SK-N-SH (cell line): ENCODE data around the gene CENPP. TPM values are rescaled to one million over a fixed set of nuclear protein-coding genes. Genes with fewer than 3 reads are reported as not detected.

Experiments
- CTCF ChIA-PET: fragments of 300-600, 350-600 bp; formaldehyde crosslinking; extraction: SDS; loops from one replicate; lab custom pipeline; 2021; lab: Yijun Ruan, JAX
- POLR2A ChIA-PET: fragments of 350-600 bp; sonication (Branson Sonifier 250); formaldehyde crosslinking; extraction: SDS; loops from one replicate; lab custom pipeline; 2020; ENCODE audit warnings: antibody characterized with exemption, inconsistent platforms; lab: Yijun Ruan, JAX
- DNase-seq: peaks from one replicate; pipeline ENCODE4 v3.0.0; 2012
- H2AFZ ChIP-seq: fragments of 200-600 bp; sonication (generic); 2 replicates; pipeline ENCODE4 v1.8.1; 2016; ENCODE audit warnings: antibody characterized with exemption, mild to moderate bottlenecking, low read depth
- H3F3A ChIP-seq: fragments of 200-600 bp; sonication (generic); replicated peaks from 2 replicates; pipeline ENCODE3; 2016; ENCODE audit warnings: antibody characterized with exemption, mild to moderate bottlenecking; ENCODE audit not compliant: insufficient read depth
- H3K27ac ChIP-seq, 2 experiments: fragments of 200-500 bp in 1 of 2; fragments of 200-600 bp in 1 of 2; sonication (Bioruptor generic) in 1 of 2; sonication (generic), shearing (Covaris generic) in 1 of 2; 2 replicates each; pipeline versions ENCODE4 v1.5.1 to v1.6.1; 2014 to 2016; ENCODE audit warnings: low read depth in 2 of 2, inconsistent platforms in 1 of 2, low read length in 1 of 2, mild to moderate bottlenecking in 1 of 2, mixed read lengths in 1 of 2
- H3K27me3 ChIP-seq: fragments of 200-600 bp; sonication (generic), shearing (Covaris generic); 2 replicates; pipeline ENCODE4 v1.6.1; 2016; ENCODE audit warnings: mixed run types; ENCODE audit not compliant: insufficient read depth
- H3K36me3 ChIP-seq, 2 experiments: fragments of 200-500 bp in 1 of 2; fragments of 200-600 bp in 1 of 2; sonication (Bioruptor generic) in 1 of 2; sonication (generic) in 1 of 2; replicated peaks in 1 of 2; 2 replicates each; pipeline versions ENCODE3 to v1.5.1; 2014 to 2016; ENCODE audit warnings: low read length in 1 of 2, mild to moderate bottlenecking in 1 of 2; ENCODE audit not compliant: insufficient read depth in 2 of 2, control insufficient read depth in 1 of 2
- H3K4me1 ChIP-seq, 2 experiments: fragments of 200-500 bp in 1 of 2; fragments of 200-600 bp in 1 of 2; sonication (Bioruptor generic) in 1 of 2; sonication (generic), shearing (Covaris generic) in 1 of 2; 2 replicates each; pipeline versions ENCODE4 v1.5.1 to v1.6.1; 2014 to 2016; ENCODE audit warnings: low read depth in 1 of 2, low read length in 1 of 2, mixed run types in 1 of 2; ENCODE audit not compliant: insufficient read depth in 2 of 2, control insufficient read depth in 1 of 2
- H3K4me2 ChIP-seq: fragments of 200-600 bp; sonication (generic), shearing (Covaris generic); 2 replicates; pipeline ENCODE4 v1.6.1; 2017; ENCODE audit warnings: mixed run types
- H3K4me3 ChIP-seq, 2 experiments: fragments of 200-500 bp in 1 of 2; fragments of 200-600 bp in 1 of 2; sonication (Bioruptor generic) in 1 of 2; sonication (generic), shearing (Covaris generic) in 1 of 2; 2 replicates each; pipeline versions ENCODE4 v1.5.1 to v1.8.1; 2014 to 2016; ENCODE audit warnings: low read depth in 2 of 2, inconsistent platforms in 1 of 2, low read length in 1 of 2, mild to moderate bottlenecking in 1 of 2, mixed read lengths in 1 of 2, moderate library complexity in 1 of 2
- H3K79me2 ChIP-seq: fragments of 200-600 bp; sonication (generic); 2 replicates; pipeline ENCODE4 v1.8.1; 2017; ENCODE audit warnings: mild to moderate bottlenecking; ENCODE audit not compliant: insufficient read depth
- H3K9ac ChIP-seq: fragments of 200-600 bp; sonication (generic); 2 replicates; pipeline ENCODE4 v1.6.1; 2017; ENCODE audit warnings: mixed run types
- H3K9me2 ChIP-seq: fragments of 200-600 bp; sonication (generic); 2 replicates; pipeline ENCODE4 v1.6.1; 2017; ENCODE audit warnings: mixed run types
- H3K9me3 ChIP-seq: fragments of 200-600 bp; sonication (generic); 2 replicates; pipeline ENCODE4 v1.6.1; 2017; ENCODE audit warnings: mixed run types, mild to moderate bottlenecking, moderate library complexity
- H4K20me1 ChIP-seq: fragments of 200-600 bp; sonication (generic); 2 replicates; pipeline ENCODE4 v1.6.1; 2017; ENCODE audit warnings: mild to moderate bottlenecking, mixed run types; ENCODE audit not compliant: insufficient read depth
- CTCF ChIP-seq: fragments of 200-600 bp; sonication (generic); IDR thresholded peaks from 2 replicates; pipeline ENCODE4 v1.6.1; 2017; ENCODE audit warnings: antibody characterized with exemption, mild to moderate bottlenecking, moderate library complexity
- ELF1 ChIP-seq: IDR thresholded peaks from 2 replicates; pipeline ENCODE4 v1.4.0; 2012
- EP300 ChIP-seq, 2 experiments: IDR thresholded peaks; 2 replicates each; pipeline versions ENCODE4 v1.4.0 to v1.6.1; 2012; ENCODE audit warnings: borderline replicate concordance in 1 of 2, low read depth in 1 of 2, low read length in 1 of 2
- GATA2 ChIP-seq: sonication (generic); formaldehyde crosslinking; IDR thresholded peaks from 2 replicates; pipeline ENCODE4 v1.5.0; 2020; ENCODE audit warnings: mild to moderate bottlenecking, missing genetic modification reagents
- JUND ChIP-seq: IDR thresholded peaks from 2 replicates; pipeline ENCODE4 v1.4.0; 2012
- MAX ChIP-seq: IDR thresholded peaks from 2 replicates; pipeline ENCODE4 v1.4.0; 2012; ENCODE audit warnings: low read depth
- MEF2A ChIP-seq: IDR thresholded peaks from 2 replicates; pipeline ENCODE4 v1.4.0; 2012; ENCODE audit warnings: low read depth, borderline replicate concordance
- PBX3 ChIP-seq: IDR thresholded peaks from 2 replicates; pipeline ENCODE4; 2012
- RCOR1 ChIP-seq: fragments of 150-350 bp; IDR thresholded peaks from 2 replicates; pipeline ENCODE4 v1.6.1; 2017; ENCODE audit warnings: antibody characterized with exemption, low read length
- RFX5 ChIP-seq: IDR thresholded peaks from 2 replicates; pipeline ENCODE4 v1.6.1; 2012; ENCODE audit warnings: mild to moderate bottlenecking, improper control_type of control experiment, low read length
- SIN3A ChIP-seq: IDR thresholded peaks from 2 replicates; pipeline ENCODE4 v1.6.1; 2012; ENCODE audit warnings: low read depth, mild to moderate bottlenecking, low read length, moderate library complexity, borderline replicate concordance
- SMC3 ChIP-seq: IDR thresholded peaks from 2 replicates; pipeline ENCODE4 v1.6.1; 2012; ENCODE audit warnings: low read depth, low read length, improper control_type of control experiment
- TEAD4 ChIP-seq: IDR thresholded peaks from 2 replicates; pipeline ENCODE4 v1.4.0; 2012; ENCODE audit warnings: mild to moderate bottlenecking, borderline replicate concordance; ENCODE audit not compliant: insufficient read depth
- YY1 ChIP-seq: IDR thresholded peaks from 2 replicates; pipeline ENCODE4 v1.4.0; 2012; ENCODE audit warnings: low read depth, mild to moderate bottlenecking
- WGBS: methylation state at CpG from one replicate; pipeline ENCODE4 v1.1.6; 2017; ENCODE audit warnings: low lambda C conversion rate; 5-methylcytosine and 5-hydroxymethylcytosine counted together
- polyA plus RNA-seq, 3 experiments: library from polyadenylated mRNA; depleted of rRNA; stranded (reverse); fragments of >200 nt; gene quantifications; 2 replicates each; pipeline ENCODE4 v1.2.3, GENCODE V29; 2012
- TF ChIP-seq, protein P1 (sequence below): IDR thresholded peaks from 2 replicates; pipeline ENCODE4 v1.4.0; 2012; ENCODE audit warnings: low read depth, borderline replicate concordance
- TF ChIP-seq, protein P2 (sequence below): fragments of 150-350 bp; IDR thresholded peaks from 2 replicates; pipeline ENCODE4 v1.6.1; 2016; ENCODE audit warnings: mild to moderate bottlenecking, low read depth, low read length

Gene CENPP
- polyA plus RNA-seq, 1 of the 3 experiments (the other 2 are of a cell fraction): 1.3 TPM

DNA sequence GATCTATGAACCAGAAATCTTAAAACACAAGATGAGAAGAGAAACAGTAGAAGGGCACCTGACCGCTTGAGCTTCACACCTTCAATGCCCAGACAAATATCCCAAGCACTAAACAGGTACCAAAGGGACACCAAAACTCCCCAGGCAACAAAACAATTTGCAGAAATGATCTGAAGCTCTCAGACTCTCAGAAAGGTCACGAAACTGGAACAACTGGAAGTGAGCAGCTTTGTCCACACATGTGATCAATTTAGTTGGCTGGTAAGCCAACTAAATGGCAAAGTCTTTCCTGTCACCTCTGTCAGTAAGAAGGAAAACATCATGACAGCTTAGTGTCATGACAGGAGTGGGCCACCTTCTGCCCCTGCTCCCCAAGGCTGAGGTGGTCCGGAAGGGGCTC, 340.1 kb downstream of the CENPP start:
- peaks cover 3 to 28% of the 10 kb centered on the region in 2 experiments for H3K36me3 ChIP-seq
- peak overlapping the region in 1 of 2 experiments; percentile 3; a peak in 1 of 4 replicates for H3K27ac ChIP-seq
- CTCF ChIA-PET: interaction anchor here (0.8 kb wide), 1 partner anchor 125 kb away, joined by 3 read pairs; no protein-coding TSS in a partner anchor
- peaks cover 6% of the 10 kb centered on the region for H3F3A ChIP-seq
- 86% methylated on average over 3 of the region's 3 CpGs for WGBS
- POLR2A ChIA-PET: no interaction called here
- H4K20me1 ChIP-seq: peaks cover 38% of the 10 kb centered on the region
- H3K4me3 ChIP-seq: no peak overlapping the region
- no peaks in the 10 kb centered on the region for H3K27me3 ChIP-seq
- no peak for TF ChIP-seq RFX5
- no peak for TF ChIP-seq EP300 (IDR thresholded peaks at IDR 0.05; ENCODE audit: borderline replicate concordance in 1 of 2, low read depth in 1 of 2, low read length in 1 of 2)
- TF ChIP-seq YY1: no peak
- no peak for TF ChIP-seq SIN3A
- TF ChIP-seq, all 33 proteins: peak for 0
- Histone ChIP-seq H3K4me1 (peaks cover 0 to 28% of the 10 kb centered on the region in 2 experiments; a peak in 3 of 4 replicates), H3K9me3 (no peaks in the 10 kb centered on the region), H2AFZ (no peak overlapping the region), H3K9ac (no peak overlapping the region), H3K4me2 (no peak overlapping the region), H3K79me2 (peaks cover 97% of the 10 kb centered on the region), H3K9me2 (no peaks in the 10 kb centered on the region)
- DNase-seq: no peak

- no peak for TF ChIP-seq RFX5
- TF ChIP-seq TEAD4: no peak
- TF ChIP-seq PBX3: no peak
- TF ChIP-seq, protein P1, sequence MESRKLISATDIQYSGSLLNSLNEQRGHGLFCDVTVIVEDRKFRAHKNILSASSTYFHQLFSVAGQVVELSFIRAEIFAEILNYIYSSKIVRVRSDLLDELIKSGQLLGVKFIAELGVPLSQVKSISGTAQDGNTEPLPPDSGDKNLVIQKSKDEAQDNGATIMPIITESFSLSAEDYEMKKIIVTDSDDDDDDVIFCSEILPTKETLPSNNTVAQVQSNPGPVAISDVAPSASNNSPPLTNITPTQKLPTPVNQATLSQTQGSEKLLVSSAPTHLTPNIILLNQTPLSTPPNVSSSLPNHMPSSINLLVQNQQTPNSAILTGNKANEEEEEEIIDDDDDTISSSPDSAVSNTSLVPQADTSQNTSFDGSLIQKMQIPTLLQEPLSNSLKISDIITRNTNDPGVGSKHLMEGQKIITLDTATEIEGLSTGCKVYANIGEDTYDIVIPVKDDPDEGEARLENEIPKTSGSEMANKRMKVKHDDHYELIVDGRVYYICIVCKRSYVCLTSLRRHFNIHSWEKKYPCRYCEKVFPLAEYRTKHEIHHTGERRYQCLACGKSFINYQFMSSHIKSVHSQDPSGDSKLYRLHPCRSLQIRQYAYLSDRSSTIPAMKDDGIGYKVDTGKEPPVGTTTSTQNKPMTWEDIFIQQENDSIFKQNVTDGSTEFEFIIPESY: no peak
- TF ChIP-seq JUND: no peak
- TF ChIP-seq, protein P2, sequence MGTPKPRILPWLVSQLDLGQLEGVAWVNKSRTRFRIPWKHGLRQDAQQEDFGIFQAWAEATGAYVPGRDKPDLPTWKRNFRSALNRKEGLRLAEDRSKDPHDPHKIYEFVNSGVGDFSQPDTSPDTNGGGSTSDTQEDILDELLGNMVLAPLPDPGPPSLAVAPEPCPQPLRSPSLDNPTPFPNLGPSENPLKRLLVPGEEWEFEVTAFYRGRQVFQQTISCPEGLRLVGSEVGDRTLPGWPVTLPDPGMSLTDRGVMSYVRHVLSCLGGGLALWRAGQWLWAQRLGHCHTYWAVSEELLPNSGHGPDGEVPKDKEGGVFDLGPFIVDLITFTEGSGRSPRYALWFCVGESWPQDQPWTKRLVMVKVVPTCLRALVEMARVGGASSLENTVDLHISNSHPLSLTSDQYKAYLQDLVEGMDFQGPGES: no peak
- TF ChIP-seq ELF1: no peak
- no peak for TF ChIP-seq GATA2 (CRISPR knock-in tag)
- no peak for TF ChIP-seq MEF2A
- no peak for TF ChIP-seq RCOR1
- no peak for TF ChIP-seq MAX
- TF ChIP-seq CTCF: no peak
- TF ChIP-seq EP300 (IDR thresholded peaks at IDR 0.05; ENCODE audit: borderline replicate concordance in 1 of 2, low read depth in 1 of 2, low read length in 1 of 2): no peak
- no peak for TF ChIP-seq YY1
- TF ChIP-seq SMC3: no peak
- Histone ChIP-seq H4K20me1 (peaks cover 38% of the 10 kb centered on the region), H3K9me3 (no peaks in the 10 kb centered on the region), H2AFZ (no peak overlapping the region), H3K79me2 (peaks cover 97% of the 10 kb centered on the region), H3F3A (peaks cover 10% of the 10 kb centered on the region), H3K27ac (no peak overlapping the region; a peak in 1 of 4 replicates), H3K4me1 (peaks cover 0 to 26% of the 10 kb centered on the region in 2 experiments; a peak in 3 of 4 replicates), H3K4me3 (no peak overlapping the region), H3K9me2 (no peaks in the 10 kb centered on the region), H3K36me3 (peaks cover 3 to 28% of the 10 kb centered on the region in 2 experiments), H3K4me2 (no peak overlapping the region), H3K27me3 (no peaks in the 10 kb centered on the region), H3K9ac (no peak overlapping the region)
- 94% methylated on average over 5 of the region's 6 CpGs for WGBS
- POLR2A ChIA-PET: no interaction called here
- CTCF ChIA-PET: interaction anchor here (1.4 kb wide), 1 partner anchor 12 kb away, joined by 3 read pairs; no protein-coding TSS in a partner anchor
- no peak for DNase-seq
Measured at GRCh38 chr9:92666236-92666635, 340.5 kb downstream of the CENPP start.
